K562 (cell line): Measurements from ENCODE around the gene CEBPE. TPM values are rescaled to one million over a fixed set of nuclear protein-coding genes. Genes with fewer than 3 reads are reported as not detected.
A peak's percentile ranks its signal among the peaks of the same experiment; 100 is the strongest.

Source experiments
- DPF2 ChIP-seq: fragments of 450-650 bp; IDR thresholded peaks from 2 replicates; pipeline ENCODE4 v1.6.1; 2016
- EHMT2 ChIP-seq: fragments of 450-650 bp; IDR thresholded peaks from 2 replicates; pipeline ENCODE4 v1.6.1; 2018; ENCODE audit warnings: antibody characterized with exemption
- ESRRA ChIP-seq: fragments of 450-650 bp; IDR thresholded peaks from 2 replicates; pipeline ENCODE4 v1.6.1; 2014; ENCODE audit warnings: low read depth, mild to moderate bottlenecking, moderate library complexity, borderline replicate concordance
- HDAC1 ChIP-seq, 2 experiments: fragments of 450-650 bp; IDR thresholded peaks; 2 replicates each; pipeline ENCODE4 v1.6.1; 2016 to 2017; ENCODE audit warnings: inconsistent platforms in 1 of 2, mild to moderate bottlenecking in 1 of 2, moderate library complexity in 1 of 2
- JUND ChIP-seq, 2 experiments: IDR thresholded peaks; 2 replicates in 1 of 2; 3 replicates in 1 of 2; pipeline ENCODE4 v1.6.1; 2011; ENCODE audit warnings: borderline replicate concordance in 2 of 2, low read depth in 2 of 2, low read length in 2 of 2, improper control_type of control experiment in 1 of 2, missing biosample characterization in 1 of 2, missing genetic modification characterization in 1 of 2, missing genetic modification reagents in 1 of 2
- NCOA2 ChIP-seq, 2 experiments: fragments of 450-650 bp; IDR thresholded peaks; 2 replicates each; pipeline ENCODE4 v1.6.1; 2018; ENCODE audit warnings: mild to moderate bottlenecking in 2 of 2, moderate library complexity in 1 of 2; ENCODE audit not compliant: partially characterized antibody in 2 of 2
- POLR2G ChIP-seq: fragments of 200-400 bp; formaldehyde crosslinking; IDR thresholded peaks from 2 replicates; pipeline ENCODE4 v1.6.1; 2017; ENCODE audit warnings: low read depth, mild to moderate bottlenecking, antibody characterized with exemption, low read length, moderate library complexity
- RCOR1 ChIP-seq, 2 experiments: IDR thresholded peaks; 2 replicates each; pipeline ENCODE4 v1.6.1; 2012; ENCODE audit warnings: low read depth in 2 of 2, low read length in 2 of 2, borderline replicate concordance in 1 of 2, improper control_type of control experiment in 1 of 2
- SMARCA4 ChIP-seq: fragments of 450-650 bp; IDR thresholded peaks from 2 replicates; pipeline ENCODE4 v1.6.1; 2016
- STAG1 ChIP-seq: sonication (generic); formaldehyde crosslinking; IDR thresholded peaks from 2 replicates; pipeline ENCODE4 v1.5.0; 2020; ENCODE audit warnings: missing genetic modification reagents, borderline replicate concordance
- ZHX1 ChIP-seq: fragments of 150-350 bp; conservative IDR thresholded peaks from 2 replicates; pipeline ENCODE4 v1.6.1; 2014; ENCODE audit warnings: low read length
- polyA plus RNA-seq, 8 experiments: library from polyadenylated mRNA; depleted of rRNA in 4 of 8; stranded (reverse) in 5 of 8; unstranded in 3 of 8; fragments of >200 nt; fragmentation: Nextera tagmentation in 2 of 8; fragmentation: Illumina TruSeq in 1 of 8; extraction: Ambion mirVana in 2 of 8; extraction: Trizol in 1 of 8; gene quantifications; 2 replicates each; pipeline versions ENCODE4 v1.2.1 to v1.2.3, GENCODE V29; 2011 to 2014; ENCODE audit warnings: inconsistent platforms in 1 of 8, missing spikeins in 1 of 8
- total RNA-seq, 7 experiments: library from RNA; depleted of rRNA in 6 of 7; stranded (reverse); fragments of >200 nt in 6 of 7; fragmentation: Illumina TruSeq in 2 of 7; extraction: Trizol in 2 of 7; gene quantifications; 2 replicates each; pipeline versions ENCODE4 v1.2.1 to v1.2.3, GENCODE V29; 2011 to 2021; ENCODE audit warnings: low replicate concordance in 1 of 7
- TF ChIP-seq, protein P1 (sequence below), 3 experiments: IDR thresholded peaks in 2 of 3; conservative IDR thresholded peaks in 1 of 3; 2 replicates each; pipeline ENCODE4 v1.5.1; 2011 to 2012; ENCODE audit warnings: low read length in 3 of 3, mild to moderate bottlenecking in 3 of 3, control low read depth in 2 of 3, improper control_type of control experiment in 1 of 3, inconsistent platforms in 1 of 3, low read depth in 1 of 3, mixed read lengths in 1 of 3, moderate library complexity in 1 of 3; ENCODE audit not compliant: insufficient read depth in 2 of 3
- TF ChIP-seq, protein P2 (sequence below): IDR thresholded peaks from 2 replicates; pipeline ENCODE4 v1.6.1; 2011; ENCODE audit warnings: borderline replicate concordance, low read depth, mild to moderate bottlenecking, moderate library complexity, low read length; ENCODE audit not compliant: insufficient read depth, poor library complexity, severe bottlenecking
- TF ChIP-seq, protein P3 (sequence below): sonication (generic); formaldehyde crosslinking; IDR thresholded peaks from 2 replicates; pipeline ENCODE4 v1.8.1; 2023; ENCODE audit warnings: mild to moderate bottlenecking, missing genetic modification reagents
- TF ChIP-seq, protein P4 (sequence below), 2 experiments: fragments of 450-650 bp; conservative IDR thresholded peaks; 2 replicates each; pipeline ENCODE4 v1.6.1; 2017; ENCODE audit warnings: mild to moderate bottlenecking in 2 of 2, moderate library complexity in 2 of 2

CEBPE gene
- total and polyA plus RNA-seq, 9 of the 15 experiments (the other 6 are each of a cell fraction or from before 2014, with no cell fraction given): 0.09 to 0.15 (median 0.13) TPM; not detected in 6

- TF ChIP-seq SMARCA4: peak; percentile 45; the same call in 1 of the 2 replicates
- TF ChIP-seq, protein P1, sequence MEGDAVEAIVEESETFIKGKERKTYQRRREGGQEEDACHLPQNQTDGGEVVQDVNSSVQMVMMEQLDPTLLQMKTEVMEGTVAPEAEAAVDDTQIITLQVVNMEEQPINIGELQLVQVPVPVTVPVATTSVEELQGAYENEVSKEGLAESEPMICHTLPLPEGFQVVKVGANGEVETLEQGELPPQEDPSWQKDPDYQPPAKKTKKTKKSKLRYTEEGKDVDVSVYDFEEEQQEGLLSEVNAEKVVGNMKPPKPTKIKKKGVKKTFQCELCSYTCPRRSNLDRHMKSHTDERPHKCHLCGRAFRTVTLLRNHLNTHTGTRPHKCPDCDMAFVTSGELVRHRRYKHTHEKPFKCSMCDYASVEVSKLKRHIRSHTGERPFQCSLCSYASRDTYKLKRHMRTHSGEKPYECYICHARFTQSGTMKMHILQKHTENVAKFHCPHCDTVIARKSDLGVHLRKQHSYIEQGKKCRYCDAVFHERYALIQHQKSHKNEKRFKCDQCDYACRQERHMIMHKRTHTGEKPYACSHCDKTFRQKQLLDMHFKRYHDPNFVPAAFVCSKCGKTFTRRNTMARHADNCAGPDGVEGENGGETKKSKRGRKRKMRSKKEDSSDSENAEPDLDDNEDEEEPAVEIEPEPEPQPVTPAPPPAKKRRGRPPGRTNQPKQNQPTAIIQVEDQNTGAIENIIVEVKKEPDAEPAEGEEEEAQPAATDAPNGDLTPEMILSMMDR (IDR thresholded peaks at IDR 0.05 in 2 of 3, conservative IDR thresholded peaks at IDR 0.05 in 1 of 3; ENCODE audit: insufficient read depth in 2 of 3, low read depth in 1 of 3, low read length in 3 of 3): peak; percentile 99 to 100 (median 100)
- peak; percentile 32; the same call in 1 of the 2 replicates for TF ChIP-seq DPF2
- TF ChIP-seq JUND (IDR thresholded peaks at IDR 0.05; ENCODE audit: borderline replicate concordance, low read depth, low read length): peak; percentile 33; the same call in 1 of the 2 replicates
- TF ChIP-seq JUND (tag; IDR thresholded peaks at IDR 0.05; ENCODE audit: borderline replicate concordance, low read depth, low read length): no peak; the same call in 2 of the 3 replicates
- TF ChIP-seq EHMT2: peak; percentile 19; the same call in 1 of the 2 replicates
- TF ChIP-seq, protein P2, sequence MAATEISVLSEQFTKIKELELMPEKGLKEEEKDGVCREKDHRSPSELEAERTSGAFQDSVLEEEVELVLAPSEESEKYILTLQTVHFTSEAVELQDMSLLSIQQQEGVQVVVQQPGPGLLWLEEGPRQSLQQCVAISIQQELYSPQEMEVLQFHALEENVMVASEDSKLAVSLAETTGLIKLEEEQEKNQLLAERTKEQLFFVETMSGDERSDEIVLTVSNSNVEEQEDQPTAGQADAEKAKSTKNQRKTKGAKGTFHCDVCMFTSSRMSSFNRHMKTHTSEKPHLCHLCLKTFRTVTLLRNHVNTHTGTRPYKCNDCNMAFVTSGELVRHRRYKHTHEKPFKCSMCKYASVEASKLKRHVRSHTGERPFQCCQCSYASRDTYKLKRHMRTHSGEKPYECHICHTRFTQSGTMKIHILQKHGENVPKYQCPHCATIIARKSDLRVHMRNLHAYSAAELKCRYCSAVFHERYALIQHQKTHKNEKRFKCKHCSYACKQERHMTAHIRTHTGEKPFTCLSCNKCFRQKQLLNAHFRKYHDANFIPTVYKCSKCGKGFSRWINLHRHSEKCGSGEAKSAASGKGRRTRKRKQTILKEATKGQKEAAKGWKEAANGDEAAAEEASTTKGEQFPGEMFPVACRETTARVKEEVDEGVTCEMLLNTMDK: peak; percentile 87
- TF ChIP-seq ESRRA: 0 out of 2 replicates have a peak, but pooled peaks have one; percentile 12
- TF ChIP-seq, protein P3, sequence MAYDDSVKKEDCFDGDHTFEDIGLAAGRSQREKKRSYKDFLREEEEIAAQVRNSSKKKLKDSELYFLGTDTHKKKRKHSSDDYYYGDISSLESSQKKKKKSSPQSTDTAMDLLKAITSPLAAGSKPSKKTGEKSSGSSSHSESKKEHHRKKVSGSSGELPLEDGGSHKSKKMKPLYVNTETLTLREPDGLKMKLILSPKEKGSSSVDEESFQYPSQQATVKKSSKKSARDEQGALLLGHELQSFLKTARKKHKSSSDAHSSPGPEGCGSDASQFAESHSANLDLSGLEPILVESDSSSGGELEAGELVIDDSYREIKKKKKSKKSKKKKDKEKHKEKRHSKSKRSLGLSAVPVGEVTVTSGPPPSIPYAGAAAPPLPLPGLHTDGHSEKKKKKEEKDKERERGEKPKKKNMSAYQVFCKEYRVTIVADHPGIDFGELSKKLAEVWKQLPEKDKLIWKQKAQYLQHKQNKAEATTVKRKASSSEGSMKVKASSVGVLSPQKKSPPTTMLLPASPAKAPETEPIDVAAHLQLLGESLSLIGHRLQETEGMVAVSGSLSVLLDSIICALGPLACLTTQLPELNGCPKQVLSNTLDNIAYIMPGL (CRISPR knock-in tag): peak; percentile 89; the same call in 1 of the 2 replicates
- TF ChIP-seq, protein P4, sequence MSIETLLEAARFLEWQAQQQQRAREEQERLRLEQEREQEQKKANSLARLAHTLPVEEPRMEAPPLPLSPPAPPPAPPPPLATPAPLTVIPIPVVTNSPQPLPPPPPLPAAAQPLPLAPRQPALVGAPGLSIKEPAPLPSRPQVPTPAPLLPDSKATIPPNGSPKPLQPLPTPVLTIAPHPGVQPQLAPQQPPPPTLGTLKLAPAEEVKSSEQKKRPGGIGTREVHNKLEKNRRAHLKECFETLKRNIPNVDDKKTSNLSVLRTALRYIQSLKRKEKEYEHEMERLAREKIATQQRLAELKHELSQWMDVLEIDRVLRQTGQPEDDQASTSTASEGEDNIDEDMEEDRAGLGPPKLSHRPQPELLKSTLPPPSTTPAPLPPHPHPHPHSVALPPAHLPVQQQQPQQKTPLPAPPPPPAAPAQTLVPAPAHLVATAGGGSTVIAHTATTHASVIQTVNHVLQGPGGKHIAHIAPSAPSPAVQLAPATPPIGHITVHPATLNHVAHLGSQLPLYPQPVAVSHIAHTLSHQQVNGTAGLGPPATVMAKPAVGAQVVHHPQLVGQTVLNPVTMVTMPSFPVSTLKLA (conservative IDR thresholded peaks at IDR 0.05): peak; percentile 29 to 46; a peak in 1 of 4 replicates
- peak in 1 of 2 experiments; percentile 26 for TF ChIP-seq NCOA2 (IDR thresholded peaks at IDR 0.05; ENCODE audit: partially characterized antibody in 2 of 2)
- TF ChIP-seq STAG1 (CRISPR knock-in tag): peak; percentile 61; the same call in 1 of the 2 replicates
- TF ChIP-seq RCOR1 (IDR thresholded peaks at IDR 0.05; ENCODE audit: borderline replicate concordance in 1 of 2, low read depth in 2 of 2, low read length in 2 of 2): peak in 1 of 2 experiments; percentile 72; a peak in 1 of 4 replicates
- no peak for TF ChIP-seq POLR2G
- TF ChIP-seq ZHX1: 0 out of 2 replicates have a peak, but pooled peaks have one; percentile 25
- TF ChIP-seq HDAC1 (IDR thresholded peaks at IDR 0.05): peak in 1 of 2 experiments; percentile 15; a peak in 1 of 4 replicates
These were observed 50.2 kb downstream of the CEBPE start (continued) for GRCh38 chr14:23068789-23069412.
